ENCODE data around the gene ASB15.

The ASB15 gene

GRCh38 chr7:123669485-123669884, 67.9 kb downstream of the ASB15 start:
- DNase-seq: no peak

GRCh38 chr7:123673137-123673732, 71.6 kb downstream of the ASB15 start:
- DNase-seq: no peak

- no peak for DNase-seq
Measured at GRCh38 chr7:123673752-123674398, 72.3 kb downstream of the ASB15 start.

- no peak for DNase-seq
Measured at GRCh38 chr7:123674399-123675180, 73.0 kb downstream of the ASB15 start.

GRCh38 chr7:123675181-123675473, 73.5 kb downstream of the ASB15 start:
- DNase-seq: no peak

- no peak for DNase-seq
Measured at GRCh38 chr7:123677061-123677715, 75.6 kb downstream of the ASB15 start.

- DNase-seq: no peak
Measured at GRCh38 chr7:123679614-123680013, 78.0 kb downstream of the ASB15 start.

- no peak for DNase-seq
Measured at GRCh38 chr7:123680580-123680979, 79.0 kb downstream of the ASB15 start.

- no peak for DNase-seq
Measured at GRCh38 chr7:123681561-123681960, 79.9 kb downstream of the ASB15 start.

- no peak for DNase-seq
Measured at GRCh38 chr7:123682690-123683089, 81.1 kb downstream of the ASB15 start.

- no peak for DNase-seq
Measured at GRCh38 chr7:123687161-123687560, 85.5 kb downstream of the ASB15 start.

GRCh38 chr7:123687727-123688126, 86.1 kb downstream of the ASB15 start:
- no peak for DNase-seq
